ENCODE measurements around the gene ORMDL2. TPM values are rescaled to one million over a fixed set of nuclear protein-coding genes. Genes with fewer than 3 reads are reported as not detected.
A peak's percentile ranks its signal among the peaks of the same experiment; 100 is the strongest.
"Not testable (repeated sequence)": the region's sequence is repeated elsewhere in the genome, so short reads cannot be mapped to it uniquely, and the experiment has no call there.

ORMDL2 gene
- total RNA-seq, 1 experiment from 2014 or later, result 35.9 TPM

DNA sequence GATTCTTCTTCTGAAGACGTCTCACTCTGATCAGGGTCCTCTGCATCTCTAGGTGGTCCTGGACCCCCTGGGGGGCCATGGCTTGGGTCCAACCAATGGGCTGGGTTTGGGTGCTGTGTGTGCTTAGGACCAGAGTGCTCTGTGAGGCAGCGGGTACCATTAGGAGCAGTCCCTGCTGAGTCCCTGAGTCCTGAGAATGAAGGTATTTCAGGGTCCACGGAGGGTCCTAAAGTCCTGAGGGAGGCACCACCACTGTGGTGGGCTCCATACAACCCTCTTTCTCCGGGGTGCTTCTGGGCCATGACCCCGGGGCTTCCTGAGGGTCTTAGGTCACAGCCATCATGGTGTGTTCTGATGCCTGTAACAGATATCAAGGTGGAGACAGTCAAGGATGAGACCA lies 10.5 kb downstream of the ORMDL2 start:
- DNase-seq (ENCODE audit: low spot score), result no peak

DNA sequence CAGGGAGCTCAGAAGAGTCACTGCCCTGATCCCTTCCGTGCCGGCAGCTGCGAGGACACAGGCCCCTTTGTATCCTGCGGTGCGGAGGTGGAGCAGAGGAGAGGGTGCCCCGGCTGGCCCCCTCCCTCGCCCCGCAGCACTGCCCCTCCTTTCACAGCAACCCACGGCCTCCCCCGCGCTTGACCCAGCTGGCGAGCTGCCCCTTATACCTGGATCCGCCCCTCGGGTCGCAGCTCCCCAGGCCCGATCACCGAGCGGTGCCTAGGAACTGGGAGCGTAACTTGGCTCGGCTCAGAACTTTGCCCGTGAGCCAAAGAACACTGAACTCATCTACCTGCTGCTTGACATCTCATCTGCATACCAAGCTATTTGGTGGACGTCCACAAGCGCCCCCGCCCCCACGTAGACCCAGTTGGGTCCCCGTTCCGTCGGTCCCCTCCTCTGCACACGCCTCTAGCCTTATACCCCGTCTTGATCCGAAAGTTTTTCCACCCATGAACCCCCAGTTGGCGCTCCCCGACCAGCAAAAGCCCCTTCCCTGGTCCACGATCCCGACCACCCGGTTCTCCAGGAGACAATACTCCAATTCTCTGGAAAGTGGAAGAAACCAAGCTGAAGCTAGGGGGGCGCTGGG lies 12.2 kb downstream of the ORMDL2 start:
- DNase-seq (ENCODE audit: low spot score), result no peak

DNA sequence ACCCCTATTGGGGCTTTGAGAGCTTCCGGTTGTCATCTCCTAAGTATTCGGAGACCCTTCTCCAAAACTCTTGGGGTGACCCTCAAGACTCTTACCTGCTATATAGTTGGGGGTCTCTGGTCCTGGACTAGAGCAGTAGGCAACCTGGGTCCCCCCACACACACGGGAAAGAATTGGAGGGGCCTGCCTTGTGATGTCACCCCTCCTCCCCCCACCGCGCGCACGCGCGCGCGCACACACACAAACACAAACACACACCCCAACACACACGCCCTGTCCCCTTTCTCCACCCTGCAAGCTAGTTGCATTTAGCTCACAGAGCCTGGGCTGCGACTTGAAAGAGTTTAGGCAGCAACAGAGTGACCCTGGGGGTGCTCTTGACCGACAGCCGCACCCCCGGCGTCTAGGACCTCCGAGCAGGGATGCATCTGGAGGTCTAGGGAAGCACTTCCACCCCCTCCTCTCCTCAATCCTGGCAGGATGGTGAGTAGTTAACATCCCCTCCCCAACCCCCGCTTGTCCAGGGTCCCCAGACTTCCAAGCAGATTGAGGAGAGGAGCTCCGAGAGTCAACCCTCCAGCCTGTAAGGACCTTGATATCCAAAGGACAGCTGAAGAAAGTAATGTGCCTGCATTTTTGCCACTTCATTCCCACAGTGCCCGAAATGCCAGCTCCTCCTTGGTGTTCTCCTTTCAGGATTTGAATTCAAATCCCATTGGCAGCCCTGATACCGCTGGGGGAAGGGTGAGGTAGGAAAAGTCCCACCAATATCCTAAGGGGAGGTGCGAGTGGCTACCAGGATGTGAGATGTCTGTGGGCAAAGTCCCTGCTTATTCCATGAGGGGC lies 13.0 kb downstream of the ORMDL2 start:
- no peak for DNase-seq (ENCODE audit: low spot score)

GRCh38 chr12:55831447-55831815 lies 13.6 kb downstream of the ORMDL2 start:
- no peak for DNase-seq (ENCODE audit: low spot score)

GRCh38 chr12:55833056-55833455 lies 15.2 kb downstream of the ORMDL2 start:
- no peak for DNase-seq (ENCODE audit: low spot score)

GRCh38 chr12:55834400-55834799 lies 16.6 kb downstream of the ORMDL2 start:
- not testable (repeated sequence) for DNase-seq (ENCODE audit: low spot score)

GRCh38 chr12:55838361-55838760 lies 20.5 kb downstream of the ORMDL2 start:
- DNase-seq (ENCODE audit: low spot score), result no peak

- no peak for DNase-seq (ENCODE audit: low spot score)
These were observed 21.7 kb downstream of the ORMDL2 start for GRCh38 chr12:55839345-55840140.

DNA sequence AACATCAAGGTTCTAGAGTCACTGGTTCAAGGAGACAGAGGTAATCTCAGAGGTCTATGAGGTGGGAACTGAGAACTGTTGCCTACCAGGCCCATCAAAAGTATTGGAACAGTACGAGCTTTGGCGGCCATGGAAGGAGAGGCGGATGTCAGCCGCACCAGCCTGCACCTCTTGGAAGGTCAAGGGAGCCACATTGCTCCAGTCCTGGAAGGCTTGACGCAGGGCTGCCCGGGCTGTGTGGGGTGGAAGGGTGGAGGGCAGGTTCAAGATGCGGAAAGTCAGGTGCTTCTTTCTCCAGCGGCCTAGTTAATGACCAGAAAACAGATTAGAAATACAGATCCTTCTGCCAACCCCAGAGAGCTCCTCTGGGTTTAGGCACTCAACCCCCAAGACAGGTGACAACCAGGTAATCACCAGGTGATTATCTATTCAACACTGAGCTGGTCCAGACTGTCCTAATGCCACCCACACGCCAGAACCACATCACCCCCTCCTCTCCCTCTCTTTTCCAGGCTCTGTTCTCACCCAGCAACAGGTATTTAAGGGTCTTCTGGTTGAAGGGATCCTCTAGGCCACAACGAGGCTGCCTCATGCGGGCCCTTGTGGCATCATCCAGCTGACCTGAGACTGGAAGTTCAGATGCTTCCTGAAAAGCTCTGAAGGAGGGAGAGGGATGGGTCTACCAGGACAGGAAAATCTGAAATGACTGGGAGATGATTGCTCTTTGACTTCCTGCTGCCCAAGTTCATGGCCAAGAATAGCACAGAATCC lies 22.9 kb downstream of the ORMDL2 start:
- DNase-seq (ENCODE audit: low spot score), result no peak

- DNase-seq (ENCODE audit: low spot score), result peak; percentile 48
These were observed 25.0 kb downstream of the ORMDL2 start, which contains the start of gene MMP19 for GRCh38 chr12:55842681-55843429. Gene MMP19 (minus strand): TSS chr12:55842936. CDS start chr12:55842830, 106 bp downstream.

DNA sequence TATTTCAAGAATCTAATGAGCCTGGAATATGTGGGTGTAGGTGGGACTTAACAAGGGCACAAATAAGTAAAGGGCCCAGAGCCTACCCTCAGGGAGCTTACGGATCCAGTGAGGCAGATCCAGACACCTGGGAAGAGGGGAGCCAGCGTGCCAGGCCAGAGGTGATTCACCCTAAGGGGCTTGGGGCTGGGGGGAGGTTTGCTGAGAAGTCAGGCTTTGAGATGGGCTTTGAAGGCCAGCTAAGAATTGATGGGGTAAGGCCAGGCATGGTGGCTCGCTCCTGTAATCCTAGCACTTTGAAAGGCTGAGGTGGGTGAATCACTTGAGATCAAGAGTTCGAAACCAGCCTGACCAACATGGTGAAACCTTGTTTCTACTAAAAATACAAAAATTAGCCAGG lies 25.6 kb downstream of the ORMDL2 start:
- DNase-seq (ENCODE audit: low spot score), result no peak

- DNase-seq (ENCODE audit: low spot score), result no peak
These were observed 27.1 kb downstream of the ORMDL2 start for GRCh38 chr12:55844961-55845360.

- no peak for DNase-seq (ENCODE audit: low spot score)
These were observed 27.5 kb downstream of the ORMDL2 start for GRCh38 chr12:55845361-55845760.

- DNase-seq (ENCODE audit: low spot score), result no peak
These were observed 28.1 kb downstream of the ORMDL2 start for GRCh38 chr12:55845785-55846496.

GRCh38 chr12:55847033-55847432 lies 29.2 kb downstream of the ORMDL2 start:
- DNase-seq (ENCODE audit: low spot score), result no peak

DNA sequence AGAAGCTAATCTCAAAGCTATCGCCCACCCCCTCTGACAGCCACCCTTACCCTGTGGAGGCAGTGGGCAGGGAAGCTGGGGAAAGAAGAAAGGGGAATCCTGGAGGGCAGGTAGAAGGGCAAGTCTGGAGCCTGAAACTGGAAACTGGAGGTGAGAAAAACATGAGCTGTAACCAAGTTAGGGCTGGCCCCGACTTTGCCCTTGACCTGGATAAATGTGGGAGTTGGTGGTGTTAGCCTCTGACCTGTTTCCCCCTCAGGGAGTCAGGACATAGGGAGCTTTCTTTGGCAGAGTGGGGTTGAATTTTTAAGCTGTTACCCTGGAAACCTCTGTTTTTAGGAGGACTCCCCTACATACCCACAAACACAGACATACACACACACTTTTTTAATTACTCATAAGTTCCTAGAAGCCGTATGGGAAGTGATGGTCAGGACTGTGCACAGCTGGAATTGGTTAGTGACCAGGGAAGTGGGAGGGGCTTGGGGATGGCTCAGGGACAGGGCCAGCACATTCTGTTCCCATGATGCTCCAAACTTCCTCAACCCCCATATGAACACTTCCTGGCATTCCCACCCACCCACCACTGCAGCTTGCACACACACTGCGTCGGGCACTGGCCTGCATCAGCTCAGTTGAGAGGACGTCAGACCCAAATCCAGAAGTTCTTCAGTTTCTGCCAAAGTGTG lies 29.9 kb downstream of the ORMDL2 start:
- peak; percentile 88 for DNase-seq (ENCODE audit: low spot score)

GRCh38 chr12:55849616-55850343 lies 31.9 kb downstream of the ORMDL2 start:
- DNase-seq (ENCODE audit: low spot score), result no peak

DNA sequence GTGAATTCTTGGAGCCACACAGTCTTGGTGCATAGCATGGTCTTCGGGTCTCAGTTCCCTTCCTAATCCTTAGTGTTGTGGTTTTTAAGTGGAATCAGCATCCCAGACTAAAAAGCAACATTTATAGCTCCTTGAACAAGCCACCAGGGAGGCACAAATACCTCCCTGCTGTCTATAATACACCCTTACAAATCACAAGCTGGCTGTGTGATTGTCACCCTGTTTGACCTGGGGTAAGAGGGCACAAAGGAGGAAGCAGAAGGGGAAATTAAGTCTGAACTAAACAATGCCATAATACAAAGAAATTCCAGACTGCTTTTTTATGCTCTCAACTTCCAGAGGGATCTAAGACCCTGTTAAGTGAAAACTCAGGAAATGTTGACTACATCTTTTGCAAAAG lies 32.6 kb downstream of the ORMDL2 start:
- DNase-seq (ENCODE audit: low spot score), result no peak

DNA sequence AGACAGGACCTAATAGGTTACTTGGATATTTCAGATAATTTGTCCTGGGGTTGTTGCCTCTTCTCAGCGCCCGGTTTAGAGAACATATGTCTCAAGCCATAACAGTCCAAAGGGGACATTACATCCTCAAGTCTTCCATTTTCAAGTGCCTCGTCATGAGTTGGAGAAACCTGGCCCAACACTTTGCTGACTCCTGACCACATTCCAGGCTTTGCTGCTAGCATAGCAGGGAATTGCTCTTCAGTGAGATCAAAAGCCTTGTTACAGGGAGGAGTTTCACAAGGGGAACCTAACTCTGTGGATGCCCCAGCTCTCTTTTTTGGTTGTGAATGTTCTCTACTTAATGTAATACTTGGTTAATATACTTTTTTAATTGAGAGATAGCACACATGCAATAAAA lies 33.1 kb downstream of the ORMDL2 start:
- no peak for DNase-seq (ENCODE audit: low spot score)

Data from H4 (cell line).